Measurements from ENCODE around the gene NPAS3. TPM values are rescaled to one million over a fixed set of nuclear protein-coding genes. Genes with fewer than 3 reads are reported as not detected.

The NPAS3 gene
- total and polyA plus RNA-seq, 2 of the 8 experiments (the other 6 are each of a cell fraction or from before 2014, with no cell fraction given): 0.11 to 0.60 TPM

DNA sequence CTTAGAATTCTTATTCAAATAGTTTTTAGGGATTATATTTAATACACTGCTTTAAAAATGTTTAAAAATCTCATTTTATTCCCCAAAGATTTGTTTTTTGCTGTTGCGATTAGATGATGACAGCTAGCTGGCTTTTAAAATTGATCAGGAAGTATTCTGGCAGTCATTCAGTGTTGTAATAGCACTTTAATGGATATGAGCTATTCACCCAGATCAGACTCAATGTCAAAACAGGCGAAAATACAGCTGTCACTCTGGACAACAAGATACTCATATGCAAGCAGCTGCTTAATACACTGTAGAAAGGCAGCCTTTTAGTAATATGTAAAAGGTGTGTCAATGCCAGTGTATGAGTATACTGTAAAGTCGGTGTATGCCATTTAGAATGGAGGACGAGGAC is 91.7 kb downstream of the NPAS3 start:
- Histone ChIP-seq H3K79me1 (ENCODE audit: low read depth, low read length) (no peaks in the 10 kb centered on the region), H3K18ac (ENCODE audit: extremely low read depth, low read length) (no peak overlapping the region), H3K4me1 (replicated peaks in 1 of 4; ENCODE audit: control insufficient read depth in 3 of 4, insufficient read depth in 4 of 4, low read length in 3 of 4) (no peaks in the 10 kb centered on the region), H2AFZ (ENCODE audit: low read length) (no peak overlapping the region), H3K9ac (replicated peaks in 1 of 4; ENCODE audit: extremely low read depth in 1 of 4, low read depth in 3 of 4, low read length in 3 of 4) (no peak overlapping the region), H3K4me2 (ENCODE audit: insufficient read depth in 1 of 2, low read depth in 2 of 2, low read length in 2 of 2) (no peak overlapping the region), H3K27ac (ENCODE audit: low read depth, low read length) (no peak overlapping the region), H2BK120ac (replicated peaks; ENCODE audit: low read depth, low read length) (no peak overlapping the region), H4K8ac (ENCODE audit: extremely low read depth, insufficient read depth, low read length) (no peak overlapping the region), H3K36me3 (ENCODE audit: control insufficient read depth in 2 of 4, insufficient read depth in 4 of 4, low read length in 3 of 4) (no peaks in the 10 kb centered on the region), H3K23me2 (ENCODE audit: low read depth, low read length) (no peaks in the 10 kb centered on the region), H2AK5ac (ENCODE audit: low read depth, low read length) (no peak overlapping the region), H3K4ac (replicated peaks; ENCODE audit: insufficient read length, low read depth, low read length) (no peak overlapping the region), H2BK15ac (ENCODE audit: low read length) (no peak overlapping the region), H3K23ac (ENCODE audit: insufficient read length) (no peak overlapping the region), H4K20me1 (replicated peaks in 1 of 2; ENCODE audit: control insufficient read depth in 1 of 2, insufficient read depth in 2 of 2, low read length in 2 of 2) (no peaks in the 10 kb centered on the region), H4K91ac (replicated peaks; ENCODE audit: insufficient read length, low read length) (no peak overlapping the region), H3K27me3 (replicated peaks in 1 of 4; ENCODE audit: control insufficient read depth in 3 of 4, extremely low read depth in 1 of 4, insufficient read depth in 3 of 4, low read length in 3 of 4) (no peaks in the 10 kb centered on the region), H3K56ac (replicated peaks; ENCODE audit: insufficient read length, low read depth, low read length) (no peak overlapping the region), H3K9me3 (ENCODE audit: insufficient read depth in 2 of 2, low read depth in 1 of 2, low read length in 1 of 2) (no peaks in the 10 kb centered on the region), H2BK5ac (ENCODE audit: low read depth, low read length) (no peak overlapping the region), H3K79me2 (ENCODE audit: control insufficient read depth in 1 of 2, insufficient read depth in 2 of 2, low read length in 2 of 2) (no peaks in the 10 kb centered on the region), H3K4me3 (ENCODE audit: extremely low read depth in 1 of 4, insufficient read depth in 2 of 4, low read depth in 3 of 4, low read length in 4 of 4) (no peak overlapping the region), H4K5ac (ENCODE audit: insufficient read length, low read depth, low read length) (no peak overlapping the region), H2BK12ac (ENCODE audit: low read depth, low read length) (no peak overlapping the region), H2BK20ac (ENCODE audit: low read length) (no peak overlapping the region), H3K14ac (ENCODE audit: insufficient read length) (no peak overlapping the region)
- POLR2A ChIA-PET (ENCODE audit: partially characterized antibody): no interaction called here
- TF ChIP-seq JUND (IDR thresholded peaks at IDR 0.05; ENCODE audit: low read length): no peak
- TF ChIP-seq MAFK (IDR thresholded peaks at IDR 0.05; ENCODE audit: low read depth, low read length): no peak
- TF ChIP-seq PHF8 (conservative IDR thresholded peaks at IDR 0.05; ENCODE audit: low read depth, low read length): no peak
- no peak for TF ChIP-seq SIN3A (conservative IDR thresholded peaks at IDR 0.05 in 1 of 2, IDR thresholded peaks at IDR 0.05 in 1 of 2; ENCODE audit: low read depth in 1 of 2, low read length in 2 of 2)
- no peak for TF ChIP-seq POU5F1 (IDR thresholded peaks at IDR 0.05; ENCODE audit: low read depth, low read length)
- TF ChIP-seq BCL11A (IDR thresholded peaks at IDR 0.05; ENCODE audit: low read depth in 2 of 2, low read length in 2 of 2): no peak
- no peak for TF ChIP-seq CBX5 (IDR thresholded peaks at IDR 0.05; ENCODE audit: low read depth, low read length)
- TF ChIP-seq CEBPB (IDR thresholded peaks at IDR 0.05; ENCODE audit: low read depth, low read length): no peak
- TF ChIP-seq NRF1 (IDR thresholded peaks at IDR 0.05; ENCODE audit: low read depth, low read length): no peak
- WGBS, 2 experiments (ENCODE audit: extremely low coverage in 1 of 2, insufficient coverage in 1 of 2, insufficient read length in 1 of 2, insufficient replicate concordance in 2 of 2, low coverage in 1 of 2, low lambda C conversion rate in 2 of 2, missing lambda C conversion rate in 1 of 2): 91% methylated on average over 4 of the region's 4 CpGs; no CpG with 5 or more reads in 1 of the 2 experiments
- CTCF ChIA-PET (ENCODE audit: partially characterized antibody): interaction anchor here (0.5 kb wide), 1 partner anchor 1153 kb away, joined by 3 read pairs; no protein-coding TSS in a partner anchor
- FAIRE-seq (no peak), DNase-seq (ENCODE audit: low read depth in 1 of 2, low spot score in 2 of 2) (no peak)

Measured in H1 (cell line).